GM21786 (cell line): Measurements from ENCODE around the gene TMEM161B.
"Not testable (repeated sequence)": the region's sequence is repeated elsewhere in the genome, so short reads cannot be mapped to it uniquely, and the experiment has no call there.

ENCODE experiments used
- ATAC-seq: cut with Tn5 transposase; IDR thresholded peaks from one replicate; pipeline ENCODE4 v1.9.1; 2021; ENCODE audit not compliant: unreplicated experiment

TMEM161B gene

GRCh38 chr5:88250010-88250409 lies 18.6 kb downstream of the TMEM161B start:
- no peak for ATAC-seq

- no peak for ATAC-seq
These were observed 19.7 kb downstream of the TMEM161B start for GRCh38 chr5:88248743-88249540.

DNA sequence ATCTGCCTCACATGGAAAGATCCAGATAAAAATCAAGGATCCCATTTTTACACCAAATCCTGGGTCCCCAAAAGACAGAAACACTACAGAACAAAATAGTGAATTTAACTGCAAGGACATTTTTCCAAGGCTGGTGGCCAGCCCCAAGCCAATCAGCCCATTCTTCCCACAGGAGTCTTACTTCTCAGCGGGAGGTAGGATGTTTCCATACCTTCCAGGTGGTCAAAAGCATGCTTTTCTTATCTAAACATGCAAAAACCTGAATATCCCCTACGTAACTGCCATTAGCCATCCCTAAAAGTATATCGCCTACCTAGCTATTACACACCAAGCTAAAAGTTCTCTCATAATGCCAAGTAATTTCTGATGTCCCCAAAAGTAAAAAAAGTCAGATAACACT lies 20.6 kb downstream of the TMEM161B start:
- ATAC-seq: no peak

DNA sequence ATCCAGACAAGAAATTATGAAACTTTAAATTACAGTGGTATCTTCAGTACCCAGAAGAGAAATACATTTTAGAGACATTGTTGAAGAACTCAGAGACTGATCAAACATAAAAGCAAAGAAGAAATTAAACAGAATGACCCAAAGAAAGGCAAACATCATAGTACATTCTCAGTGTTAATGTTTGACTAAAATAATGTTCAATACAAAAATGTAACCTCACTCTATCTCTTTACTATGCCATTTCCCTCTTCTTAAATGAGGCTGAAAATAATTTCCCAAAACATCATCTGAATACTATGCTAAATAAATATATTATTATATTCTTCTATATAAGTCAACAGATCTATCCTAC lies 22.8 kb downstream of the TMEM161B start:
- no peak for ATAC-seq

GRCh38 chr5:88245241-88245892 lies 23.3 kb downstream of the TMEM161B start:
- ATAC-seq: no peak

GRCh38 chr5:88244686-88245085 lies 24.0 kb downstream of the TMEM161B start:
- ATAC-seq: no peak

GRCh38 chr5:88243493-88243892 lies 25.2 kb downstream of the TMEM161B start:
- ATAC-seq: not testable (repeated sequence)

DNA sequence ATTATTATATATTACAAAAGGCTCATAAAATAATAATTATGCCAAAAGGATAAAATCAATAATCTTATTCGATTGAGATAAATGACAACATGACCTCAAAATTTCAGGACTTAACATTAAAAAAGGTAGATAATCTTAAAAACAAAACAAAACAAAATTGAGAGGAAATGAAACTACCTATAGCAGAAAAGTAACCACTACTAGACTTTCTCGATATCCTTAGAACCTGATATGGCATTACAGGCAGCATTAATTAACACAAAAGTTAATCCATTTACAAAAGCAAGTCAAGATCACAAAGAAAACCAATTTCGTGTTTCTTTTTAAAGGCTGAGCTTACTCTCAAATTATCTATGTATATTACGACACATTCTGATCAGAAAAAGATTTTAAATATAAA lies 29.9 kb downstream of the TMEM161B start:
- no peak for ATAC-seq

GRCh38 chr5:88236866-88237642 lies 31.6 kb downstream of the TMEM161B start:
- no peak for ATAC-seq

GRCh38 chr5:88235828-88236227 lies 32.8 kb downstream of the TMEM161B start:
- ATAC-seq: no peak

DNA sequence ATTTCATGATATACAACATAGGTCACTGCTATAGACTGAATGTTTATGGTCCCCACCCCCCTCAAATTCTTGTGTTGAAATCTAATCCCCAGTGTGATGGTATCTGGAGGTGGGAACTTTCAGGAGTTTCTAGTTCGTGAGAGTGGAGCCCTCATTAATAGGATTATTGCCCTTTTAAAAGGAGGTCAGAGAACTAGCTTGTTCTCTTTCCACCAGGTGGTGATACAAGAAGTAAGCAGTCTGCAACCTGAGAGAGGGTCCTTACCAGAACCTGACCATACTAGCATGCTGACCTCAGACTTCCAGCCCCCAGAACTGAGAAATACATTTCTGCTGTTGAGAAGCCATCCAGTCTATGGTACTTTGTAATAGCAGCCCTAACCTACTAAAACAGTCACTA lies 33.3 kb downstream of the TMEM161B start:
- no peak for ATAC-seq

GRCh38 chr5:88230546-88231066 lies 38.0 kb downstream of the TMEM161B start:
- no peak for ATAC-seq

DNA sequence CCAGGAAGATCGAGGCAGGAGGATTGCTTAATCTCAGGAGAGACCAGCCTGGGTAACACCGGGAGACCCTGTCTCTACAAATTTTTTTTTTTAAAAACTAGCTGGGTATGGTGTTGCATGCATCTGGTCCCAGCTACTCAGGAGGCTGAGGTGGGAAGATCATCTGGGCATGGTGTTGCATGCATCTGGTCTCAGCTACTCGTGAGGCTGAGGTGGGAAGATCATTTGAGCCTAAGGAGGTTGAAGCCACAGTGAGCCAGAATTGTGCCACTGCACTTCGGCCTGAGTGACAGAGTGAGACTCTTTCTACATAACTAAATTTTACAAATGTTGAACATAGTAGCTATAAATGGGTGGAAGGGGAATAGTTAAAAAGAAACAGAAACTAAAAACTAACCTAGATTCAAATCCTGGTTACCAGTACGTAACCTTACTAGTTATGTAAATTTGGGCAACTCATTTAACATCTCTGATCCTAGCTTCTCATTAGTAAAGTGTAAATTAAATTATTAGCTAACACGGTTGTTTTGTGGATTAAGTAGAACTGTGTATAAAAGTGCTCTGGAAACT lies 41.7 kb downstream of the TMEM161B start:
- ATAC-seq: peak; percentile 73

- ATAC-seq: no peak
These were observed 54.0 kb downstream of the TMEM161B start for GRCh38 chr5:88214655-88215054.

- ATAC-seq: no peak
These were observed 61.1 kb downstream of the TMEM161B start for GRCh38 chr5:88207575-88207974.

DNA sequence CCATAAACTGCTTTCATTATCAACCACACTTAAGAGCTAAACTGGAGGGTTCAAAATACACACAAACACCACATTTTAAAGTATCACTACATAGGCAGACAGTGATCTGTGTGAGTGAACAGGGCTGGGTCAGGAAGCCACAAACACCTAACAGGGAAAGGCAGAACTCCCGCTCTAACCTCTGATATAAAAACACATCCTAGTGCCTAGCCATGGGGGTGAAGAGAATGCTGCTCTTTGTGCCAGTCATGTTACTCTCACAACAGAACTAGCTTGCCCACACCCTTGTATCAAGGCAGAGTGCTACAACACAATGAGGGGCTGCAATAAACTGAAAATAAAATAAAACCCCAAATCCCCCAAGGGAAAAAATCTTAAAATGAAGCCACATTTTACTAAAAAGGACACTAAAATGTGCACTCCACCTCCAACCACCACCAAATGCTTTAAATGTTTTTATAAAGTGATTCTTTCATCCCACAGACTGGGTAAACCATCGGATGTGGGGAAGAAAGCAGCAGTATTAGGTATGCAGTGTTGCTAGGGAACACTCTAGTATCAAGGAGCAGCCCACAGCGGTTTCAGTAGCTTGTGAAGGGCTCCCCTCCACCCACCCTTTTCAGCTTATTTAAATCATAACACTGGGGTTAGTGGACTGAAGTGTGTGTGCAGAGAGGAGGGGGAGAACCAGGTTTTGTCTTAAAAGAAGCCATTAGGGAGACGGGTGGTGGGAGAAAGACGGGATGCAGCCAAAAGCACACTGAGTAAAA lies 64.5 kb downstream of the TMEM161B start:
- no peak for ATAC-seq

- ATAC-seq: no peak
These were observed 73.0 kb downstream of the TMEM161B start for GRCh38 chr5:88195636-88196035.

DNA sequence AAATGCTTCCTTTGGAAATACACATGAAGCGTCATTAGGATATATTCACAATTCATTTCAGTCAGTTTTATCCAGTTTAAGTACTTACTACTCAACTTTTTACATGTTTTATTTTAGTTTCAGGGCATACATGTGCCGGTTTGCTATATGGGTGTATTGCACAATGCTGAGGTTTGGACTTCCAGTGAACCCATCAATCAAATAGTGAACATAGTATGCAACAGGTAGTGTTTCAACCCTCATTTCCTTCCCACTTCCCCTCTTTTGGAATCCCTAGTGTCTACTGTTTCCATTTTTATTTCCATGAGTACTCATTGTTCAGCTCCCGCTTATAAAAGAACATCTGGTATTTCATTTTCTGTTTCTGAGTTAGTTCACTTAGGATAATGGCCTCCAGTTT lies 74.7 kb downstream of the TMEM161B start:
- no peak for ATAC-seq

DNA sequence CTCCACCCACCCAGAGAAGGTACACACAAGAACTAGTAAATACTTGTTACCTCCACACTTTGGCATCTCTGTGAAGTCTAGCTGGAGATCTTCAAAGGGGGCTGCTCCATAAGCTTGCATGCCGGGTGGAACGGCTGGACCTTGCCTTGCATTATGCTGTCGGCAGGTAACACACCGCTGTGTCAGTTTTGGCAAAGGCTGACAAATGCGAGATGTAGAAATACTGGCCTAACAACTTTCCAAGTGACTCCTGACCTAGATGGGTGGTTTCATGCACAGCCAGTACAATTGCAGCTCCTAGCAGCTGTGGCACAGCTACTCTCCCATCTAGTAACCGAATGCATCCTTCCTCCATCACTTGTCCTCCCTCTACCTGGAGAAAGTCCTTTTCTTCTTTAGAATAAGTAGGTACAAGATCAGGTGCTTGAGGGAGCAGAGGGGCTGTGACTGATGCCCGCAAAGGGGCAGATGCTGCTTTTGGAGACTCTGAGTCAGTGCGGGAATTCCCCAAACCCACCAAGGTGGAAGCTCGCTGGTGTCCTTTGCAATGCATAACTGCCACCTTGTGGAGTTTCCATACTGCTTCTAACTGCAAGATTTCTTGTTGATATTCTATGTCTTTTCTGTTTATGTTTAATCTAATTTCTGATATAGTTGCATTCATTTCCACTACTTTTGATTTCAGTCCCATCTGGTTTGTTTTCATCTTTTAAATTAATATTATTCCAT lies 78.4 kb downstream of the TMEM161B start:
- no peak for ATAC-seq

DNA sequence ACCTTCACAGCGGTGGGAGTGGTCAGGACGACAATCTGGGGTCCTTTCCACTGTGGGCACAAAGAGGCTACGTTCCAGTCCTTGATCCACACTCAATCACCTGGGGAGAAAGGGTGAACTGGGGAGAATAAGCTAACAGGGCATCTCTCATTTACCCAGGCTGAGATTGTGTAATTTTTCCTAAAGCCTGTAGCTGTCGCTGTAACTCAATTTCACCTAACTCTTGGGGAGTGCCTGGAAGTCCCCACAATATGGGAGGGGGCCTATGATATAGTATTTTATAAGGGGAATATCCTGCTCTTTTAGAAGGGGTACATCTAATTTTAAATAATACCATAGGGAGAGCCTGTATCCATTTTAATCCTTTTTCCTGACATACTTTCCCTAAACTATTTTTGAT lies 79.2 kb downstream of the TMEM161B start:
- ATAC-seq: not testable (repeated sequence)
